Vagina (tissue), 2 donors: ENCODE data around the gene EPX.

Source experiments
- CTCF ChIP-seq, 3 experiments: fragments of 450-650 bp in 2 of 3; fragments of 200-600 bp in 1 of 3; sonication (generic) in 1 of 3; IDR thresholded peaks; one replicate each; pipeline ENCODE4 v1.5.1; 2017 to 2019; ENCODE audit warnings: antibody characterized with exemption in 3 of 3, mild to moderate bottlenecking in 2 of 3, moderate library complexity in 2 of 3
- POLR2A ChIP-seq, 2 donors: fragments of 450-650 bp; IDR thresholded peaks; one replicate each; pipeline ENCODE4 v1.6.1; 2017; ENCODE audit warnings: antibody characterized with exemption in 2 of 2, mild to moderate bottlenecking in 2 of 2, moderate library complexity in 2 of 2

DNA sequence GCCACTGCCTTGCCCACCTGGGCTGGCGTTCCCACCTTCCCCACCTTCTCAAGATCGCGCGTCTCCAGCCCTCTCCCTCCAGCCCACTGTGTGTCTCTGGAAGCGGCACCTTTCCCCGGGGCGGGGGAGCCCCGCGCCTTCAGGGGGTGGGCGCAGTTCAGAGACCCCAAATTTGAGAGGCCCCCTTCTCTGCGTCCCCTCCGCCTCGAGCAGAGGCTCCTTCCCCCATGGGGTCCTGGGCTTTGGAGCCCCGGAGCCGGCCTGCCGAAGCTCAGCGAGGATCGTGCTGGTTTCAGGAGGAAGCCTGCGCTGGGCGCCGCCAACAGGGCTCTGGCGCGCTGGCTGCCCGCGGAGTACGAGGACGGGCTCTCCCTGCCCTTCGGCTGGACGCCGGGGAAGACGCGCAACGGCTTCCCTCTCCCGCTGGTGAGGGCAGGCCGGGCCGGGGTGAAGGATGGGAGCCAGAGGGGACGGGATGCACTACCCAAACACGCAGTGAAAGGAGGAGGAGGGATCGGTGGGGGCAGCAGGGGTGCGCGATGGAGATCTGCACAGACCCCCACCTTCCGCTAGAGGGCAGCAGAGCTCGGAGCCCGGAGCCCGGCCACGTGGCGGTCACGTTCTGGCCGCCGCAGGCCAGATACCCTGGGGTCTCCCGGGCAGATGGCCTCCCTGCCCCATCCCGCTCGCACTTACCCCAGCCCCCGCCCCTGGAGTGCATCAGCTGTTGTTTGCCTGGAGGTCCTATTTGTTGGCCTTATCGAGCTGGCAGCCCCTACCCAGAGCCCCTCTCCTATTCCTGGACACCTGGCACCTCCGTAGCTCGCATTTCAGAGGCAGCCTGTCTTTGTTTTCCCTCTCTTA lies 57.0 kb downstream of the EPX start:
- TF ChIP-seq CTCF (IDR thresholded peaks at IDR 0.05) (peak; percentile 56 to 88 (median 72)), POLR2A (IDR thresholded peaks at IDR 0.05) (no peak)
